H9 (cell line): ENCODE results near the gene ZNF503. TPM values are rescaled to one million over a fixed set of nuclear protein-coding genes. Genes with fewer than 3 reads are reported as not detected.

Experiments
- DNase-seq: peaks from one replicate; pipeline ENCODE4 v3.0.0-alpha.2; 2017
- H2AFZ ChIP-seq: one replicate; pipeline ENCODE4 v1.6.1; 2013; ENCODE audit warnings: mild to moderate bottlenecking, low read length, control low read depth, moderate library complexity
- H2AK5ac ChIP-seq: 2 replicates; pipeline ENCODE4 v1.6.1; 2013; ENCODE audit warnings: low read length, control low read depth, mixed read lengths; ENCODE audit not compliant: insufficient read length
- H2BK120ac ChIP-seq: one replicate; pipeline ENCODE4 v1.6.1; 2013; ENCODE audit warnings: low read depth, mild to moderate bottlenecking, low read length, control low read depth, inconsistent platforms; ENCODE audit not compliant: poor library complexity, severe bottlenecking
- H2BK12ac ChIP-seq: 2 replicates; pipeline ENCODE4 v1.6.1; 2013; ENCODE audit warnings: low read length, control low read depth, mixed read lengths, low read depth; ENCODE audit not compliant: insufficient read length
- H2BK15ac ChIP-seq: 2 replicates; pipeline ENCODE4 v1.6.1; 2013; ENCODE audit warnings: low read depth, low read length, control low read depth
- H2BK20ac ChIP-seq: one replicate; pipeline ENCODE4 v1.6.1; 2013; ENCODE audit warnings: low read depth, mild to moderate bottlenecking, low read length, control low read depth, inconsistent platforms; ENCODE audit not compliant: poor library complexity, severe bottlenecking
- H2BK5ac ChIP-seq: 2 replicates; pipeline ENCODE4 v1.6.1; 2013; ENCODE audit warnings: low read length, control low read depth, mixed read lengths; ENCODE audit not compliant: insufficient read length
- H3K14ac ChIP-seq: 2 replicates; pipeline ENCODE4 v1.6.1; 2013; ENCODE audit warnings: low read length, control low read depth; ENCODE audit not compliant: insufficient read depth
- H3K18ac ChIP-seq: 2 replicates; pipeline ENCODE4 v1.6.1; 2013; ENCODE audit warnings: low read depth, mild to moderate bottlenecking, mixed read lengths, low read length, control low read depth; ENCODE audit not compliant: insufficient read length
- H3K23ac ChIP-seq: 2 replicates; pipeline ENCODE4 v1.6.1; 2013; ENCODE audit warnings: low read length, control low read depth, mixed read lengths, low read depth; ENCODE audit not compliant: insufficient read length
- H3K23me2 ChIP-seq: 2 replicates; pipeline ENCODE4 v1.6.1; 2013; ENCODE audit warnings: low read depth, mild to moderate bottlenecking, mixed read lengths, low read length, control low read depth; ENCODE audit not compliant: insufficient read length, poor library complexity, severe bottlenecking
- H3K27ac ChIP-seq: 2 replicates; pipeline ENCODE4 v1.5.1; 2013; ENCODE audit warnings: low read length, control low read depth, mixed read lengths, low read depth; ENCODE audit not compliant: insufficient read length
- H3K27me3 ChIP-seq: 2 replicates; pipeline ENCODE4 v1.6.1; 2013; ENCODE audit warnings: low read length, control low read depth, inconsistent platforms; ENCODE audit not compliant: insufficient read depth
- H3K4ac ChIP-seq: 2 replicates; pipeline ENCODE4 v1.6.1; 2013; ENCODE audit warnings: low read depth, mild to moderate bottlenecking, control low read depth, inconsistent platforms, low read length, moderate library complexity
- H3K4me1 ChIP-seq: 2 replicates; pipeline ENCODE4 v1.6.1; 2013; ENCODE audit warnings: low read length, control low read depth, inconsistent platforms; ENCODE audit not compliant: insufficient read depth
- H3K4me2 ChIP-seq: 2 replicates; pipeline ENCODE4 v1.6.1; 2013; ENCODE audit warnings: low read length, control low read depth, mixed read lengths; ENCODE audit not compliant: insufficient read length, insufficient read depth
- H3K56ac ChIP-seq: 2 replicates; pipeline ENCODE4 v1.6.1; 2013; ENCODE audit warnings: low read depth, mild to moderate bottlenecking, mixed read lengths, low read length, control low read depth; ENCODE audit not compliant: insufficient read length
- H3K79me1 ChIP-seq: 2 replicates; pipeline ENCODE4 v1.6.1; 2013; ENCODE audit warnings: low read depth, mild to moderate bottlenecking, moderate library complexity, low read length, control low read depth, inconsistent platforms; ENCODE audit not compliant: insufficient read depth, poor library complexity, severe bottlenecking
- H3K79me2 ChIP-seq: 2 replicates; pipeline ENCODE4 v1.6.1; 2013; ENCODE audit warnings: low read length, control low read depth, inconsistent platforms; ENCODE audit not compliant: insufficient read depth
- H3K9ac ChIP-seq: 2 replicates; pipeline ENCODE4 v1.6.1; 2013; ENCODE audit warnings: low read length, control low read depth, mixed read lengths; ENCODE audit not compliant: insufficient read length; ENCODE audit errors: extremely low read depth
- H3K9me3 ChIP-seq: one replicate; pipeline ENCODE4 v1.6.1; 2013; ENCODE audit warnings: low read depth, low read length, inconsistent platforms; ENCODE audit not compliant: control insufficient read depth
- H3T11ph ChIP-seq: one replicate; pipeline ENCODE4 v1.6.1; 2013; ENCODE audit warnings: mild to moderate bottlenecking, low read length, control low read depth, inconsistent platforms
- H4K20me1 ChIP-seq: one replicate; pipeline ENCODE4 v1.6.1; 2013; ENCODE audit not compliant: control insufficient read depth, insufficient read length, insufficient read depth
- H4K5ac ChIP-seq: 2 replicates; pipeline ENCODE4 v1.6.1; 2013; ENCODE audit warnings: low read depth, mild to moderate bottlenecking, mixed read lengths, low read length, control low read depth; ENCODE audit not compliant: insufficient read length
- H4K8ac ChIP-seq: replicated peaks from 2 replicates; pipeline ENCODE4 v1.6.1; 2013; ENCODE audit warnings: low read length, control low read depth, mixed read lengths, low read depth; ENCODE audit not compliant: insufficient read length
- H4K91ac ChIP-seq: 2 replicates; pipeline ENCODE4 v1.6.1; 2013; ENCODE audit warnings: low read depth, mild to moderate bottlenecking, moderate library complexity, mixed read lengths, low read length, control low read depth; ENCODE audit not compliant: insufficient read length
- H3K27ac Mint-ChIP-seq, 3 experiments: 2 replicates in 2 of 3; 3 replicates in 1 of 3; pipeline ENCODE4 v1.8.0; 2020 to 2021; ENCODE audit warnings: mixed read lengths in 3 of 3, mild to moderate bottlenecking in 1 of 3, moderate library complexity in 1 of 3
- H3K27me3 Mint-ChIP-seq: 2 replicates; pipeline ENCODE4 v1.8.0; 2021; ENCODE audit warnings: low read depth, mild to moderate bottlenecking, moderate library complexity, mixed read lengths
- H3K36me3 Mint-ChIP-seq, 3 experiments: 2 replicates in 2 of 3; 3 replicates in 1 of 3; pipeline ENCODE4 v1.8.0; 2020 to 2021; ENCODE audit warnings: low read depth in 3 of 3, mixed read lengths in 3 of 3; ENCODE audit not compliant: insufficient read depth in 1 of 3
- H3K4me1 Mint-ChIP-seq, 2 experiments: 2 replicates each; pipeline ENCODE4 v1.8.0; 2020; ENCODE audit warnings: mixed read lengths in 2 of 2
- H3K4me3 Mint-ChIP-seq, 2 experiments: 2 replicates in 1 of 2; 3 replicates in 1 of 2; pipeline ENCODE4 v1.8.0; 2020 to 2021; ENCODE audit warnings: mild to moderate bottlenecking in 2 of 2, mixed read lengths in 2 of 2, moderate library complexity in 1 of 2
- H3K9me3 Mint-ChIP-seq, 2 experiments: 2 replicates in 1 of 2; 3 replicates in 1 of 2; pipeline ENCODE4 v1.8.0; 2020; ENCODE audit warnings: mild to moderate bottlenecking in 2 of 2, mixed read lengths in 2 of 2, moderate library complexity in 1 of 2
- CTCF ChIP-seq: fragments of 200-600 bp; sonication (generic); conservative IDR thresholded peaks from 3 replicates; pipeline ENCODE4 v1.8.0; 2021; ENCODE audit warnings: antibody characterized with exemption, mild to moderate bottlenecking
- WGBS: extraction: QIAGEN DNeasy Blood & Tissue Kit; methylation state at CpG from one replicate; pipeline ENCODE4 v1.1.7; 2013; ENCODE audit warnings: missing lambda C conversion rate, low lambda C conversion rate, mixed read lengths; ENCODE audit not compliant: insufficient read length; ENCODE audit errors: extremely low coverage; 5-methylcytosine and 5-hydroxymethylcytosine counted together
- total RNA-seq: library from RNA; stranded (reverse); gene quantifications from 2 replicates; pipeline ENCODE4 v1.2.1, GENCODE V29; 2021

The ZNF503 gene
- total RNA-seq, 1 experiment from 2014 or later = 0.09 TPM

GRCh38 chr10:75353183-75353582 lies 48.4 kb downstream of the ZNF503 start:
- H2AFZ ChIP-seq = no peak overlapping the region
- H3T11ph ChIP-seq = no peak overlapping the region
- H3K4me1 ChIP-seq = no peaks in the 10 kb centered on the region
- Mint-ChIP-seq H3K27me3 (peaks cover 7% of the 10 kb centered on the region), H3K4me1 (0 out of 4 replicates have a peak, but pooled peaks cover 0 to 2% of the 10 kb centered on the region in 2 experiments), H3K27ac (no peak overlapping the region), H3K36me3 (no peaks in the 10 kb centered on the region), H3K4me3 (no peak overlapping the region), H3K9me3 (no peaks in the 10 kb centered on the region; a peak in 1 of 5 replicates)
- H3K18ac ChIP-seq = no peak overlapping the region
- no peak overlapping the region for H2BK5ac ChIP-seq
- H2AK5ac ChIP-seq = no peak overlapping the region
- no peak for TF ChIP-seq CTCF
- H3K79me2 ChIP-seq = no peaks in the 10 kb centered on the region
- H3K23me2 ChIP-seq = no peaks in the 10 kb centered on the region
- no peaks in the 10 kb centered on the region for H3K79me1 ChIP-seq
- H2BK20ac ChIP-seq = no peak overlapping the region
- H3K14ac ChIP-seq = no peak overlapping the region
- H3K23ac ChIP-seq = no peak overlapping the region
- no peak overlapping the region for H3K4ac ChIP-seq
- WGBS = no CpG with 5 or more reads among the region's 7 CpGs
- no peak overlapping the region for H3K9ac ChIP-seq
- H3K4me2 ChIP-seq = no peak overlapping the region
- peak; percentile 16 for DNase-seq
- H3K27ac ChIP-seq = no peak overlapping the region
- no peak overlapping the region for H2BK120ac ChIP-seq
- no peak overlapping the region for H4K8ac ChIP-seq
- no peaks in the 10 kb centered on the region for H4K20me1 ChIP-seq
- no peak overlapping the region for H4K91ac ChIP-seq
- H3K9me3 ChIP-seq = no peaks in the 10 kb centered on the region
- no peak overlapping the region for H2BK12ac ChIP-seq
- H2BK15ac ChIP-seq = no peak overlapping the region
- H3K56ac ChIP-seq = no peak overlapping the region
- H4K5ac ChIP-seq = no peak overlapping the region
- no peaks in the 10 kb centered on the region for H3K27me3 ChIP-seq
